Measurements from ENCODE around the gene TLR10. TPM values are rescaled to one million over a fixed set of nuclear protein-coding genes. Genes with fewer than 3 reads are reported as not detected.

The TLR10 gene, protein sequence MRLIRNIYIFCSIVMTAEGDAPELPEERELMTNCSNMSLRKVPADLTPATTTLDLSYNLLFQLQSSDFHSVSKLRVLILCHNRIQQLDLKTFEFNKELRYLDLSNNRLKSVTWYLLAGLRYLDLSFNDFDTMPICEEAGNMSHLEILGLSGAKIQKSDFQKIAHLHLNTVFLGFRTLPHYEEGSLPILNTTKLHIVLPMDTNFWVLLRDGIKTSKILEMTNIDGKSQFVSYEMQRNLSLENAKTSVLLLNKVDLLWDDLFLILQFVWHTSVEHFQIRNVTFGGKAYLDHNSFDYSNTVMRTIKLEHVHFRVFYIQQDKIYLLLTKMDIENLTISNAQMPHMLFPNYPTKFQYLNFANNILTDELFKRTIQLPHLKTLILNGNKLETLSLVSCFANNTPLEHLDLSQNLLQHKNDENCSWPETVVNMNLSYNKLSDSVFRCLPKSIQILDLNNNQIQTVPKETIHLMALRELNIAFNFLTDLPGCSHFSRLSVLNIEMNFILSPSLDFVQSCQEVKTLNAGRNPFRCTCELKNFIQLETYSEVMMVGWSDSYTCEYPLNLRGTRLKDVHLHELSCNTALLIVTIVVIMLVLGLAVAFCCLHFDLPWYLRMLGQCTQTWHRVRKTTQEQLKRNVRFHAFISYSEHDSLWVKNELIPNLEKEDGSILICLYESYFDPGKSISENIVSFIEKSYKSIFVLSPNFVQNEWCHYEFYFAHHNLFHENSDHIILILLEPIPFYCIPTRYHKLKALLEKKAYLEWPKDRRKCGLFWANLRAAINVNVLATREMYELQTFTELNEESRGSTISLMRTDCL
- total RNA-seq, result under 1 TPM; 0.40 to 0.53 TPM

- Mint-ChIP-seq H3K36me3 (ENCODE audit: low read depth) (no peaks in the 10 kb centered on the region), H3K4me3 (no peak within 1 kb of the TSS), H3K9me3 (no peaks in the 10 kb centered on the region), H3K4me1 (peaks cover 2% of the 10 kb centered on the region), H3K27ac (no peak within 1 kb of the TSS), H3K27me3 (peaks cover 6% of the 10 kb centered on the region)
- ChIA-PET CTCF (interaction anchor here (0.7 to 4.1 kb wide), 23 partner anchors 9 to 603 kb away, joined by 3 to 74 read pairs (median 5); partner anchors contain the start of genes TLR1 and TLR6), POLR2A (interaction anchor here (1.2 to 1.8 kb wide), 2 partner anchors 22 to 23 kb away, joined by 3 to 8 read pairs; partner anchors contain the start of gene TLR1)
- peak; percentile 32 for DNase-seq
These were observed at the start of gene TLR10 for GRCh38 chr4:38782452-38783108. TLR10 (minus strand) TSS chr4:38782990; CDS start chr4:38775590, 7,400 bp downstream.

DNA sequence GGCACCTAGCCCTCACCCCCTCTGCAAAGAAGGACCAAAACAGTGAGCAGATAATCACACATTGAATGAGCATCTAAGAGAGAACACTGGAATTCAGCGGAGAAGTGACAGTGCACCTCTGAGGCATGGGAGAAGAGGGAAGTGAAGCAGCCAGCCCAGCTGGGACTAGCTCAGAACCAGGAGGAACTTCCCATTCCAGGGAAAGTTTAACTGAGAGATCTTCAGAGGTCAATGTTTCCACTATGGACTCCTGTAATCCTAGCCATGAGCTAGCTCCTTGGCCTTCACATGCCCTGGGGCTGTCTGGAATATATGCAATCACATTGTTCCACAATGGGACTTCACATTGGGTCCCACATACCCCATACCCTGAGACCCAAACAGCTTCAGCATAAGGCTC is 49.4 kb upstream of the TLR10 start:
- Mint-ChIP-seq H3K36me3 (ENCODE audit: low read depth) (peaks cover 15% of the 10 kb centered on the region), H3K9me3 (peaks cover 17% of the 10 kb centered on the region), H3K27ac (no peak overlapping the region), H3K27me3 (no peaks in the 10 kb centered on the region), H3K4me3 (no peak overlapping the region), H3K4me1 (peaks cover 3% of the 10 kb centered on the region)
- POLR2A ChIA-PET, result no interaction called here
- DNase-seq, result no peak
- CTCF ChIA-PET, result interaction anchor here (1.0 to 1.4 kb wide), 3 partner anchors 10 to 27 kb away, joined by 3 to 5 read pairs (median 3); no protein-coding TSS in a partner anchor

GRCh38 chr4:38831653-38832052 is 48.9 kb upstream of the TLR10 start:
- no peaks in the 10 kb centered on the region for H3K4me1 Mint-ChIP-seq
- ChIA-PET POLR2A (no interaction called here), CTCF (interaction anchor here (1.0 to 1.4 kb wide), 3 partner anchors 10 to 26 kb away, joined by 3 to 5 read pairs (median 3); no protein-coding TSS in a partner anchor)
- peaks cover 17% of the 10 kb centered on the region for H3K9me3 Mint-ChIP-seq
- no peak overlapping the region for H3K4me3 Mint-ChIP-seq
- no peaks in the 10 kb centered on the region for H3K27me3 Mint-ChIP-seq
- no peak for DNase-seq
- H3K36me3 Mint-ChIP-seq (ENCODE audit: low read depth), result peaks cover 14% of the 10 kb centered on the region
- H3K27ac Mint-ChIP-seq, result no peak overlapping the region

DNA sequence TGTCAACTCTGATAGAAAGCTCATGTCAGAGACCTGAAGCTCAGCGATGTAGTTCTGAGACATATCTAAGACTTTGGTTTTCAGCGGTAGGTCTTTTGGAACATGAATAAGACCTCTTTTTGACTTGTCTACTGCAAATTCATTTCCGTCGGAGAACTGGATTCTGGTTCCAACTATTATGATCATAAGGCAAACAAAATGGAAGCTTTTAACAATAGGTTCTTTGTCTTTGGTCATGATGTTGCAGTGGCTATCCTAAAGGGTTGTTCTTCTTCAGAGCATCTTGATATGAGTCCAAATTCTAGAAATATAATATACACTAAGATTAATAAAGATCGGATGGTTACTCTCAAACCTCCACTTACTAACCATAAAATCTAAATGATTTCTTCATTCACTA is 46.4 kb upstream of the TLR10 start:
- peaks cover 19% of the 10 kb centered on the region for H3K36me3 Mint-ChIP-seq (ENCODE audit: low read depth)
- no peak overlapping the region for H3K27ac Mint-ChIP-seq
- no peaks in the 10 kb centered on the region for H3K27me3 Mint-ChIP-seq
- H3K9me3 Mint-ChIP-seq, result peaks cover 22% of the 10 kb centered on the region
- ChIA-PET CTCF (interaction anchor here (1.0 to 1.4 kb wide), 2 partner anchors 31 to 70 kb away, joined by 3 to 5 read pairs; no protein-coding TSS in a partner anchor), POLR2A (no interaction called here)
- H3K4me3 Mint-ChIP-seq, result no peak overlapping the region
- no peaks in the 10 kb centered on the region for H3K4me1 Mint-ChIP-seq
- DNase-seq, result no peak

GRCh38 chr4:38823766-38824165 is 41.0 kb upstream of the TLR10 start:
- H3K36me3 Mint-ChIP-seq (ENCODE audit: low read depth), result peaks cover 26% of the 10 kb centered on the region
- CTCF ChIA-PET, result no interaction called here
- peaks cover 19% of the 10 kb centered on the region for H3K4me1 Mint-ChIP-seq
- DNase-seq, result no peak
- H3K27me3 Mint-ChIP-seq, result no peaks in the 10 kb centered on the region
- POLR2A ChIA-PET, result no interaction called here
- H3K9me3 Mint-ChIP-seq, result peaks cover 26% of the 10 kb centered on the region
- H3K4me3 Mint-ChIP-seq, result no peak overlapping the region
- no peak overlapping the region for H3K27ac Mint-ChIP-seq

- Mint-ChIP-seq H3K27ac (no peak overlapping the region), H3K4me3 (no peak overlapping the region), H3K36me3 (ENCODE audit: low read depth) (peaks cover 26% of the 10 kb centered on the region), H3K9me3 (peaks cover 26% of the 10 kb centered on the region), H3K27me3 (no peaks in the 10 kb centered on the region), H3K4me1 (peaks cover 19% of the 10 kb centered on the region)
- CTCF ChIA-PET, result interaction anchor here (1.0 to 1.5 kb wide), 2 partner anchors 9 to 40 kb away, joined by 4 to 5 read pairs; partner anchors contain the start of gene TLR10
- POLR2A ChIA-PET, result no interaction called here
- no peak for DNase-seq
These were observed 40.0 kb upstream of the TLR10 start for GRCh38 chr4:38822748-38823303.

DNA sequence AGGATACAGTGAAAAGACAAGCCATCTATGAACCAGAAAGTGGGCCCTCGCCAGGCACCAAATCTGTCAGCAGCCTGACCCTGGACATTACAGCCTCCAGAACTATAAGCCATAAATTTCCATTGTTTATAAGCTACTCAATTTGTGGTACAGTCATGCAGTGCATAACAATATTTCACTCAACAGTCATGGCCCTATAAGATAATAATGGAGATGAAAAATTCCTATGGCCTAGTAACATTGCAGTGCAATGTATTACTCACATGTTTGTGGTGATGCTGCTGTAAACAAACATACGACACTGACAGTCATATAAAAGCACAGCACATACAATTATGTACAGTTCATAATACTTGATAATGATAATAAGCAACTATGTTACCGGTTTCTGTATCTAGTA is 38.9 kb upstream of the TLR10 start:
- CTCF ChIA-PET, result interaction anchor here (0.8 to 1.5 kb wide), 3 partner anchors 10 to 62 kb away, joined by 3 to 5 read pairs (median 4); partner anchors contain the start of gene TLR10
- H3K36me3 Mint-ChIP-seq (ENCODE audit: low read depth), result peaks cover 23% of the 10 kb centered on the region
- DNase-seq, result no peak
- H3K4me3 Mint-ChIP-seq, result no peak overlapping the region
- peaks cover 19% of the 10 kb centered on the region for H3K4me1 Mint-ChIP-seq
- H3K27me3 Mint-ChIP-seq, result no peaks in the 10 kb centered on the region
- H3K27ac Mint-ChIP-seq, result no peak overlapping the region
- POLR2A ChIA-PET, result no interaction called here
- H3K9me3 Mint-ChIP-seq, result peaks cover 26% of the 10 kb centered on the region

DNA sequence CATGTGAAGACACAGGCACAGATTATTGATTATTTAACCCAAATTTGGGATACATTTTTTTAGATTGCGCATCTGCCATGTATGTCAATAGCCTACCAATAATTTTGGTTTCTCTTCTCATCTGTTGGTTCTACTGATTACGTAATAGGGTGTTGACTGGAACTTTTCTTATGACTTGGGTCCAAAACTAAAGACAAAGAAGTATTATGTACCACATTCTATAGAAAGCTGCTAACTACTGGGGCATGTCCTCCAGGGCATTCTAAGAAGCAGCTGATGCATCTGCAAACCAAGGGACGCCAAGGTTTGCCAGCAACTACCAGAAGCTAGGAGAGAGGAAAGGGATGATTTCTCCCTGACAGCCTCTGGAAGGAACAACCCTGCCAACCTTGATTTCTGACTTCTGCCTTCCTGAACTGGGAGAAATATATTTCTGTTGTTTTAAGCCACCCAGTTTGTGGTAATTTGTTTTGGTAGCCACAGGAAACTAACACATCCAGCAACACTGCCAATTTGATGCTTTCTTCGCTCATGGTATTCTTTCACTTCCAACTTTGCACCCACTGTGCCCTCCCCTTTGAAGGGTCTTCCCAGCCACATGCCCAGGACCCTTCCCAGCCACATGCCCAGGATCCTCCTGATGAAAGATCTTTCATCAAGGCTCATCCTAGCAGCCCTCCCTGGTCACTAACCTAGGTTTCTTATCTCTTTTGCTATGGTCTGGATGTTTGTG is 37.7 kb upstream of the TLR10 start:
- Mint-ChIP-seq H3K4me1 (peaks cover 19% of the 10 kb centered on the region), H3K36me3 (ENCODE audit: low read depth) (peaks cover 18% of the 10 kb centered on the region), H3K4me3 (no peak overlapping the region), H3K27ac (no peak overlapping the region), H3K27me3 (no peaks in the 10 kb centered on the region), H3K9me3 (peaks cover 26% of the 10 kb centered on the region)
- no peak for DNase-seq
- ChIA-PET POLR2A (interaction anchor here (1.3 kb wide), 1 partner anchor 10 kb away, joined by 3 read pairs; no protein-coding TSS in a partner anchor), CTCF (no interaction called here)

DNA sequence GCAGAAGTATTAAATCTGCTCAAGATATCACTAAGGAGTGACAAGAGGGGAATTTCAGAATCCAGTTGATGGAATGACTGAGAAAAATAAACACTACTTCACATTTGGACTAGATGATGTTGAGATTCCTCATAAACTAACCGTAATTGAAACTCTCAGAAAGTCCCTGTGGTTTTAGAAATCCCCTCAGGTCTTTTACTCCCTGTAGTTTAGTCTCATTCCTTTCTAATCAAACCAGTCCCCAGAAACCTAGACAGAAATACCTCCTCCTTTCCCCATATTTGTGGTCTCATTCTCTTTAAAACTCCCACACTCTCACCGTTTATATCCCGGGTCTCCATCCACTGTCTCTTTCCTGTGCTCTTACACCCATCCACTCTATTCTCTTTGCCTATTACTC is 36.8 kb upstream of the TLR10 start:
- no peak overlapping the region for H3K27ac Mint-ChIP-seq
- peaks cover 19% of the 10 kb centered on the region for H3K9me3 Mint-ChIP-seq

GRCh38 chr4:38818441-38818976 is 35.7 kb upstream of the TLR10 start:
- Mint-ChIP-seq H3K9me3 (peaks cover 17% of the 10 kb centered on the region), H3K4me3 (no peak overlapping the region), H3K4me1 (peaks cover 21% of the 10 kb centered on the region), H3K27me3 (peaks cover 2% of the 10 kb centered on the region), H3K36me3 (ENCODE audit: low read depth) (peaks cover 8% of the 10 kb centered on the region), H3K27ac (no peak overlapping the region)
- ChIA-PET CTCF (interaction anchor here (1.1 kb wide), 1 partner anchor 37 kb away, joined by 3 read pairs; no protein-coding TSS in a partner anchor), POLR2A (no interaction called here)
- no peak for DNase-seq

More for the DNA sequence above, 36.8 kb upstream of the TLR10 start:
- ChIA-PET POLR2A (interaction anchor here (1.3 kb wide), 1 partner anchor 9 kb away, joined by 3 read pairs; no protein-coding TSS in a partner anchor), CTCF (interaction anchor here (0.6 to 1.1 kb wide), 2 partner anchors 36 to 1499 kb away, joined by 3 read pairs; no protein-coding TSS in a partner anchor)
- Mint-ChIP-seq H3K4me3 (no peak overlapping the region), H3K27me3 (no peaks in the 10 kb centered on the region), H3K4me1 (peaks cover 20% of the 10 kb centered on the region), H3K36me3 (ENCODE audit: low read depth) (peaks cover 12% of the 10 kb centered on the region)
- no peak for DNase-seq

- Mint-ChIP-seq H3K27ac (no peak overlapping the region), H3K4me1 (peaks cover 21% of the 10 kb centered on the region), H3K9me3 (peaks cover 7% of the 10 kb centered on the region), H3K4me3 (no peak overlapping the region), H3K27me3 (peaks cover 2% of the 10 kb centered on the region), H3K36me3 (ENCODE audit: low read depth) (peaks cover 2% of the 10 kb centered on the region)
- ChIA-PET CTCF (interaction anchor here (2.3 kb wide), 1 partner anchor 12 kb away, joined by 7 read pairs; the partner anchor contains the start of gene TLR1), POLR2A (no interaction called here)
- no peak for DNase-seq
These were observed 33.3 kb upstream of the TLR10 start for GRCh38 chr4:38815885-38816782.
